Subcutaneous adipose tissue (tissue), 4 donors: ENCODE results near the gene CBLC. TPM values are rescaled to one million over a fixed set of nuclear protein-coding genes. Genes with fewer than 3 reads are reported as not detected.

Experiments used
- CTCF ChIP-seq: fragments of 450-650 bp; IDR thresholded peaks from one replicate; pipeline ENCODE4 v1.5.1; 2016; ENCODE audit warnings: low read depth, mild to moderate bottlenecking, control low read depth, antibody characterized with exemption, moderate library complexity
- total RNA-seq, 4 donors: library from RNA; depleted of rRNA; stranded (reverse); fragments of >200 nt; gene quantifications; one replicate each; pipeline ENCODE4 v1.1.0, GENCODE V29; 2016

CBLC gene
- total RNA-seq, 4 donors from 2014 or later = not detected

GRCh38 chr19:44746946-44747738 lies 30.5 kb upstream of the CBLC start:
- no peak for TF ChIP-seq CTCF

GRCh38 chr19:44747739-44748425 lies 29.8 kb upstream of the CBLC start:
- no peak for TF ChIP-seq CTCF

- TF ChIP-seq CTCF = no peak
Measured at GRCh38 chr19:44748426-44749254, 29.1 kb upstream of the CBLC start, which contains the start of gene BCL3. BCL3 (plus strand) TSS chr19:44748708; CDS start chr19:44748791, 83 bp downstream.

- no peak for TF ChIP-seq CTCF
Measured at GRCh38 chr19:44749292-44749691, 28.4 kb upstream of the CBLC start.

GRCh38 chr19:44749994-44750393 lies 27.7 kb upstream of the CBLC start:
- no peak for TF ChIP-seq CTCF

GRCh38 chr19:44752123-44752815 lies 25.4 kb upstream of the CBLC start:
- no peak for TF ChIP-seq CTCF
